Heart left ventricle (tissue), 16 donors: ENCODE data around the gene RBMS3. TPM values are rescaled to one million over a fixed set of nuclear protein-coding genes. Genes with fewer than 3 reads are reported as not detected.

Experiments used
- ATAC-seq, 4 donors: fragments of 200-7000 bp; cut with Tn5 transposase; one replicate each; pipeline ENCODE4 v1.9.1; 2020 to 2022; ENCODE audit warnings: moderate library complexity in 4 of 4, mild to moderate bottlenecking in 3 of 4, moderate number of reproducible peaks in 1 of 4
- DNase-seq, 5 donors: peaks; one replicate each; pipeline ENCODE4 v3.0.0-alpha.2; 2020
- H3K27ac ChIP-seq, 12 donors: fragments of 200-600 bp; sonication (generic) in 4 of 12; one replicate each; pipeline versions ENCODE4 v1.5.0 to v1.8.0; 2016 to 2022; ENCODE audit warnings: mild to moderate bottlenecking in 2 of 12
- H3K27me3 ChIP-seq, 9 donors: fragments of 200-600 bp; sonication (generic) in 2 of 9; one replicate each; pipeline versions ENCODE4 v1.5.1 to v1.8.0; 2016 to 2022; ENCODE audit warnings: mild to moderate bottlenecking in 3 of 9
- H3K36me3 ChIP-seq, 9 donors: fragments of 200-600 bp; sonication (generic) in 2 of 9; one replicate each; pipeline versions ENCODE4 v1.5.0 to v1.8.0; 2018 to 2022; ENCODE audit warnings: mild to moderate bottlenecking in 2 of 9
- H3K4me1 ChIP-seq, 12 donors: fragments of 200-600 bp; sonication (generic) in 4 of 12; one replicate each; pipeline versions ENCODE4 v1.5.0 to v1.8.0; 2016 to 2022; ENCODE audit warnings: mild to moderate bottlenecking in 3 of 12
- H3K4me3 ChIP-seq, 12 donors: fragments of 200-600 bp; sonication (generic) in 4 of 12; one replicate each; pipeline versions ENCODE4 v1.5.0 to v1.8.0; 2017 to 2022; ENCODE audit warnings: mild to moderate bottlenecking in 9 of 12, moderate library complexity in 4 of 12
- H3K9me3 ChIP-seq, 12 donors: fragments of 200-600 bp; sonication (generic) in 4 of 12; one replicate each; pipeline versions ENCODE4 v1.5.0 to v1.8.0; 2016 to 2022; ENCODE audit warnings: mild to moderate bottlenecking in 1 of 12
- POLR2A ChIP-seq, 2 donors: fragments of 450-650 bp; IDR thresholded peaks; one replicate each; pipeline ENCODE4 v1.6.1; 2017; ENCODE audit warnings: antibody characterized with exemption in 2 of 2, mild to moderate bottlenecking in 2 of 2, moderate library complexity in 2 of 2
- WGBS, 4 donors: extraction: QIAGEN DNeasy Blood & Tissue Kit in 2 of 4; methylation state at CpG; one replicate each; pipeline versions ENCODE4 v1.1.5 to v1.1.7; 2013 to 2018; 5-methylcytosine and 5-hydroxymethylcytosine counted together
- intact Hi-C, 10 donors: fragments of 100-400 bp; cut with DNase I; formaldehyde crosslinking; loops; one replicate each; pipeline versions ENCODE4 v1.11.1 to v1.14.2; 2022
- polyA plus RNA-seq, 2 donors: library from polyadenylated mRNA; stranded (reverse); fragments of 200-250 nt; gene quantifications; one replicate each; pipeline ENCODE4 v1.2.3, GENCODE V29; 2013
- total RNA-seq, 9 donors: library from RNA; depleted of rRNA in 2 of 9; stranded (reverse); fragments of >200 nt in 2 of 9; fragmentation: NEBNext Ultra II Directional in 3 of 9; extraction: Animal tissue kit (Norgen Biotek cat#: 25700) in 3 of 9; gene quantifications; one replicate each; pipeline versions ENCODE4 v1.1.0 to v1.2.4, GENCODE V29; 2016 to 2023
- TF ChIP-seq, protein P1 (sequence below), 12 donors: fragments of 200-600 bp; sonication (generic) in 4 of 12; IDR thresholded peaks; one replicate each; pipeline versions ENCODE4 v1.5.0 to v1.8.0; 2018 to 2022; ENCODE audit warnings: antibody characterized with exemption in 12 of 12, mild to moderate bottlenecking in 5 of 12
- donor health status: ischemic (EF 13 %, LVEDD 7.1; RV severe dilation, severe dysfunction).
- donor health status: healthy with polysubstance abuse.
- donor health status: DM: no; HTN: yes; CAD: no.
- donor health status: DM: no; HTN: no; CAD: no.
- donor health status: ischemic (EF 25% LVEDD 6.9; RV normal size, moderate dysfunction).
- donor health status: ischemic (EF 25% LVEDD 5.7; RV mildly dilated, moderate dysfunction).
- donor health status: healthy.
- donor health status: DM: yes; HTN: yes; CAD: no.
- donor health status: ischemic (EF 35%, LVEDD 5.7; RV mildly dilated, moderate dysfunction).
- donor health status: nonischemic (EF 11% LVEDD 7.7; RV severe dilation, severe dysfunction).
- donor health status: DM: yes; HTN: yes; CAD: no.
- donor health status: PGD.
- donor health status: ischemic (EF 29% LVEDD 5.4; RV normal size, mild dysfunction).
- donor health status: nonischemic (EF 23%, LVEDD 6.1; RV moderate dilation, normal function).

Gene RBMS3
- total and polyA plus RNA-seq, 11 donors: 4.8 to 35.6 (median 26.1) TPM

DNA sequence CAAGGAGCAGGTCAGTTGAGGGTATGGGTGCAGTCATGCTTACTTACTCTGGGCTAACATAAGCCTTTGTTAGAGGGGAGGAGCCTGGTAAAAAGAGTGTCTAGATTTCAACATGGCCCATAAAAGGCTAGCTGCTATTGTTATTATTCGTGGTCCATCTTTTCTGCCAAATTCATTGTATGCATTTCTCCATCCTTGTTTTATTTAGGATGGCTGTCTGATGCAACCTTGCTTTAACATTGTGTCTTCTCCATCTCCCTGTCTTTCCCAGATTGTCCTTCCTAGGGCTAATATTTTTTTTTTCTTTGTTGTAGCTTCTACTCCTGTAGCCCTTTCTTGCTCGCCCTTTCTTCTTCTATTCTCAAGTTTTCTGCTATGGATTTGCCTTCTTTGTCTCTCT is 12.6 kb downstream of the RBMS3 start:
- Histone ChIP-seq H3K4me1 (peaks cover 0 to 95% (median 31%) of the 10 kb centered on the region in 12 donors), H3K27me3 (no peaks in the 10 kb centered on the region), H3K36me3 (peaks cover 0 to 6% (median 0%) of the 10 kb centered on the region in 9 donors), H3K4me3 (no peak overlapping the region), H3K27ac (no peak overlapping the region), H3K9me3 (no peaks in the 10 kb centered on the region)
- TF ChIP-seq, protein P1, sequence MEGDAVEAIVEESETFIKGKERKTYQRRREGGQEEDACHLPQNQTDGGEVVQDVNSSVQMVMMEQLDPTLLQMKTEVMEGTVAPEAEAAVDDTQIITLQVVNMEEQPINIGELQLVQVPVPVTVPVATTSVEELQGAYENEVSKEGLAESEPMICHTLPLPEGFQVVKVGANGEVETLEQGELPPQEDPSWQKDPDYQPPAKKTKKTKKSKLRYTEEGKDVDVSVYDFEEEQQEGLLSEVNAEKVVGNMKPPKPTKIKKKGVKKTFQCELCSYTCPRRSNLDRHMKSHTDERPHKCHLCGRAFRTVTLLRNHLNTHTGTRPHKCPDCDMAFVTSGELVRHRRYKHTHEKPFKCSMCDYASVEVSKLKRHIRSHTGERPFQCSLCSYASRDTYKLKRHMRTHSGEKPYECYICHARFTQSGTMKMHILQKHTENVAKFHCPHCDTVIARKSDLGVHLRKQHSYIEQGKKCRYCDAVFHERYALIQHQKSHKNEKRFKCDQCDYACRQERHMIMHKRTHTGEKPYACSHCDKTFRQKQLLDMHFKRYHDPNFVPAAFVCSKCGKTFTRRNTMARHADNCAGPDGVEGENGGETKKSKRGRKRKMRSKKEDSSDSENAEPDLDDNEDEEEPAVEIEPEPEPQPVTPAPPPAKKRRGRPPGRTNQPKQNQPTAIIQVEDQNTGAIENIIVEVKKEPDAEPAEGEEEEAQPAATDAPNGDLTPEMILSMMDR (IDR thresholded peaks at IDR 0.05): no peak
- TF ChIP-seq POLR2A (IDR thresholded peaks at IDR 0.05): no peak
- ATAC-seq (no peak), DNase-seq (no peak)
- intact Hi-C loops: no loop called here
- WGBS, 4 donors: 48 to 95% (median 81%) methylated on average over 2 of the region's 2 CpGs

DNA sequence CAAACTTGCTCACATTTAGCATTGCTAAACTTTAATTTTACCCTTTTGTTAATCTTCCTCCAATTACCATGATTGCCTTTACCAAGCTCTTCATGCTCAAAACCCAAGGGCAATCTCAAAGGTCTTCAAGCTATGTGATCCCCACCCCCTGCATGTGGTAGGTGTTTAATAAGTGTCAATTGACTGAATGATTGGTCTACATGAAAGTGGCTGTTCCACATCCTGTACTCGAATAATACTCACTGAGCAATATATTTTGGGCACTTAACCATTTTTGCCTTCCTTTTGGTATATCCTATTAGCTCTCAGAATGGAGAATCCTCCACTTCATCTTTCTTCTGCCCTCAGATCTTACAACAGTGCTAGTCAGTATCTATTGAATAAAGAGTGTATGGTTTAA is 17.1 kb downstream of the RBMS3 start:
- H3K27ac ChIP-seq: no peak overlapping the region
- DNase-seq: no peak
- H3K4me1 ChIP-seq: peaks cover 0 to 87% (median 7%) of the 10 kb centered on the region in 12 donors
- no peak overlapping the region for H3K4me3 ChIP-seq
- intact Hi-C loops: no loop called here
- no peaks in the 10 kb centered on the region for H3K36me3 ChIP-seq
- no peak for ATAC-seq
- TF ChIP-seq POLR2A (IDR thresholded peaks at IDR 0.05): no peak
- TF ChIP-seq, protein P1 (IDR thresholded peaks at IDR 0.05): no peak
- H3K9me3 ChIP-seq: no peaks in the 10 kb centered on the region
- WGBS, 4 donors: 75 to 91% (median 82%) methylated on average over 1 of the region's 1 CpG
- H3K27me3 ChIP-seq: no peaks in the 10 kb centered on the region

DNA sequence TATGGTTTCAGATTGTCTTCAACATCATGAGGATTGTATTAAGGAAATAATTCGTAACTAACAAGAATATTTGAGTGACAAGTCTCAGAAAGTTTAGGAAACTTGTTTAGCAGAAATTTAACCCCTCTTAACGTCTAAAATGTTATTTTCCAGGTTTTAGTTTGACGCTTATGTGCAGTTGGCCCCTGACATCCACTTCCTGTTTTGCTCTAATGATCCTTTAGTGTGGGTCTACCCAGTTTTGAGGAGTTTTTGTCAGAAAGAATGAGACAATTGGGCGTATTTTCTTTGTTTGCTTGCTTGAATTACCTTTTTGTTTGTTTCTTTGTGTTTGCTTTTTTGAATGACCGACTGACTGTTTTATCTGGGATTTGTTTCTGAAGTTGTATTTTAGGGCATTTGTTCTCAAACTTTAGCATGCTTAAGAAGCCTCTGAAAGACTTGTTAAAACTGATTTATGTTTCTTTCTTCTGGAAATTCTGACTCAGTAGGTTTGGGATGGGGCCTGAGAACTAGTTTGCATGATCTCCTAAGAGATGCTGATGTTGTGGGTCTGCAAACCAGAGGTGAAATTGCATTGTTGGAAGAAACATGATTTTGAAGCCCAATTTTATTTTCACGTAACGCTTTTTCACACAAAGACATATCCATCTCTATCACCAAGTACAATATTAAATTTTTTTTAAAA is 20.6 kb downstream of the RBMS3 start:
- WGBS, 4 donors: 77 to 78% (median 77%) methylated on average over 7 of the region's 7 CpGs
- TF ChIP-seq POLR2A (IDR thresholded peaks at IDR 0.05): no peak
- TF ChIP-seq, protein P1 (IDR thresholded peaks at IDR 0.05): no peak
- H3K4me1 ChIP-seq: peaks cover 0 to 65% (median 7%) of the 10 kb centered on the region in 12 donors
- H3K36me3 ChIP-seq: peaks cover 0 to 7% (median 0%) of the 10 kb centered on the region in 9 donors
- no peak overlapping the region for H3K27ac ChIP-seq
- no peak for DNase-seq
- no peaks in the 10 kb centered on the region for H3K9me3 ChIP-seq
- intact Hi-C loops: no loop called here
- H3K4me3 ChIP-seq: no peak overlapping the region
- H3K27me3 ChIP-seq: no peaks in the 10 kb centered on the region
- no peak for ATAC-seq

DNA sequence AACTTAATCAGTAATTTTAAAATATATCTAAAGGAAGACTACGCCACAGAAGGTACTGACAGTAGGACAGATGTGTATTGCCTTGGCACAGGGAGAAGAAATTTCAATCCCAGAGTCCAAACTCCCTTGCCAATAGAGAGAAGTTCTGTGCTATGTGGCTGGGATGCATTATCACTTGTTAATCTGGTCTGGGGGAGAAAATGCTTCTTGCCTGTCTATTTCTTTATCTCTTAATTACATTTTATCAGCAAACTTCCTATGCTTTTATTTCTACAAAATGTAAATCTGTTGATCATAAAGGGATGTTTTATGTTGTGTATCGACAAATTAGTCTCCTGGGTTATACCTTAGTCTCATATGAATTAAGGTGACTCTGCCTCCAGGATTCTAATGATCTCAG is 21.7 kb downstream of the RBMS3 start:
- peaks cover 0 to 64% (median 11%) of the 10 kb centered on the region in 12 donors for H3K4me1 ChIP-seq
- no peak for ATAC-seq
- 97 to 99% (median 98%) methylated on average over 2 of the region's 2 CpGs for WGBS, 4 donors
- no peak overlapping the region for H3K4me3 ChIP-seq
- H3K27me3 ChIP-seq: no peaks in the 10 kb centered on the region
- no peaks in the 10 kb centered on the region for H3K9me3 ChIP-seq
- no peak for TF ChIP-seq POLR2A (IDR thresholded peaks at IDR 0.05)
- TF ChIP-seq, protein P1 (IDR thresholded peaks at IDR 0.05): no peak
- H3K36me3 ChIP-seq: peaks cover 0 to 7% (median 0%) of the 10 kb centered on the region in 9 donors
- intact Hi-C loops: no loop called here
- H3K27ac ChIP-seq: no peak overlapping the region
- no peak for DNase-seq
